H9 (cell line): Measurements from ENCODE around the gene RFX8. TPM values are rescaled to one million over a fixed set of nuclear protein-coding genes. Genes with fewer than 3 reads are reported as not detected.

Experiments
- DNase-seq: peaks from one replicate; pipeline ENCODE4 v3.0.0-alpha.2; 2017
- H2AFZ ChIP-seq: one replicate; pipeline ENCODE4 v1.6.1; 2013; ENCODE audit warnings: mild to moderate bottlenecking, low read length, control low read depth, moderate library complexity
- H2AK5ac ChIP-seq: 2 replicates; pipeline ENCODE4 v1.6.1; 2013; ENCODE audit warnings: low read length, control low read depth, mixed read lengths; ENCODE audit not compliant: insufficient read length
- H2BK120ac ChIP-seq: one replicate; pipeline ENCODE4 v1.6.1; 2013; ENCODE audit warnings: low read depth, mild to moderate bottlenecking, low read length, control low read depth, inconsistent platforms; ENCODE audit not compliant: poor library complexity, severe bottlenecking
- H2BK12ac ChIP-seq: 2 replicates; pipeline ENCODE4 v1.6.1; 2013; ENCODE audit warnings: low read length, control low read depth, mixed read lengths, low read depth; ENCODE audit not compliant: insufficient read length
- H2BK15ac ChIP-seq: 2 replicates; pipeline ENCODE4 v1.6.1; 2013; ENCODE audit warnings: low read depth, low read length, control low read depth
- H2BK20ac ChIP-seq: one replicate; pipeline ENCODE4 v1.6.1; 2013; ENCODE audit warnings: low read depth, mild to moderate bottlenecking, low read length, control low read depth, inconsistent platforms; ENCODE audit not compliant: poor library complexity, severe bottlenecking
- H2BK5ac ChIP-seq: 2 replicates; pipeline ENCODE4 v1.6.1; 2013; ENCODE audit warnings: low read length, control low read depth, mixed read lengths; ENCODE audit not compliant: insufficient read length
- H3K14ac ChIP-seq: 2 replicates; pipeline ENCODE4 v1.6.1; 2013; ENCODE audit warnings: low read length, control low read depth; ENCODE audit not compliant: insufficient read depth
- H3K18ac ChIP-seq: 2 replicates; pipeline ENCODE4 v1.6.1; 2013; ENCODE audit warnings: low read depth, mild to moderate bottlenecking, mixed read lengths, low read length, control low read depth; ENCODE audit not compliant: insufficient read length
- H3K23ac ChIP-seq: 2 replicates; pipeline ENCODE4 v1.6.1; 2013; ENCODE audit warnings: low read length, control low read depth, mixed read lengths, low read depth; ENCODE audit not compliant: insufficient read length
- H3K23me2 ChIP-seq: 2 replicates; pipeline ENCODE4 v1.6.1; 2013; ENCODE audit warnings: low read depth, mild to moderate bottlenecking, mixed read lengths, low read length, control low read depth; ENCODE audit not compliant: insufficient read length, poor library complexity, severe bottlenecking
- H3K27ac ChIP-seq: 2 replicates; pipeline ENCODE4 v1.5.1; 2013; ENCODE audit warnings: low read length, control low read depth, mixed read lengths, low read depth; ENCODE audit not compliant: insufficient read length
- H3K27me3 ChIP-seq: 2 replicates; pipeline ENCODE4 v1.6.1; 2013; ENCODE audit warnings: low read length, control low read depth, inconsistent platforms; ENCODE audit not compliant: insufficient read depth
- H3K4ac ChIP-seq: 2 replicates; pipeline ENCODE4 v1.6.1; 2013; ENCODE audit warnings: low read depth, mild to moderate bottlenecking, control low read depth, inconsistent platforms, low read length, moderate library complexity
- H3K4me1 ChIP-seq: 2 replicates; pipeline ENCODE4 v1.6.1; 2013; ENCODE audit warnings: low read length, control low read depth, inconsistent platforms; ENCODE audit not compliant: insufficient read depth
- H3K4me2 ChIP-seq: 2 replicates; pipeline ENCODE4 v1.6.1; 2013; ENCODE audit warnings: low read length, control low read depth, mixed read lengths; ENCODE audit not compliant: insufficient read length, insufficient read depth
- H3K56ac ChIP-seq: 2 replicates; pipeline ENCODE4 v1.6.1; 2013; ENCODE audit warnings: low read depth, mild to moderate bottlenecking, mixed read lengths, low read length, control low read depth; ENCODE audit not compliant: insufficient read length
- H3K79me1 ChIP-seq: 2 replicates; pipeline ENCODE4 v1.6.1; 2013; ENCODE audit warnings: low read depth, mild to moderate bottlenecking, moderate library complexity, low read length, control low read depth, inconsistent platforms; ENCODE audit not compliant: insufficient read depth, poor library complexity, severe bottlenecking
- H3K79me2 ChIP-seq: 2 replicates; pipeline ENCODE4 v1.6.1; 2013; ENCODE audit warnings: low read length, control low read depth, inconsistent platforms; ENCODE audit not compliant: insufficient read depth
- H3K9ac ChIP-seq: 2 replicates; pipeline ENCODE4 v1.6.1; 2013; ENCODE audit warnings: low read length, control low read depth, mixed read lengths; ENCODE audit not compliant: insufficient read length; ENCODE audit errors: extremely low read depth
- H3K9me3 ChIP-seq: one replicate; pipeline ENCODE4 v1.6.1; 2013; ENCODE audit warnings: low read depth, low read length, inconsistent platforms; ENCODE audit not compliant: control insufficient read depth
- H3T11ph ChIP-seq: one replicate; pipeline ENCODE4 v1.6.1; 2013; ENCODE audit warnings: mild to moderate bottlenecking, low read length, control low read depth, inconsistent platforms
- H4K20me1 ChIP-seq: one replicate; pipeline ENCODE4 v1.6.1; 2013; ENCODE audit not compliant: control insufficient read depth, insufficient read length, insufficient read depth
- H4K5ac ChIP-seq: 2 replicates; pipeline ENCODE4 v1.6.1; 2013; ENCODE audit warnings: low read depth, mild to moderate bottlenecking, mixed read lengths, low read length, control low read depth; ENCODE audit not compliant: insufficient read length
- H4K8ac ChIP-seq: replicated peaks from 2 replicates; pipeline ENCODE4 v1.6.1; 2013; ENCODE audit warnings: low read length, control low read depth, mixed read lengths, low read depth; ENCODE audit not compliant: insufficient read length
- H4K91ac ChIP-seq: 2 replicates; pipeline ENCODE4 v1.6.1; 2013; ENCODE audit warnings: low read depth, mild to moderate bottlenecking, moderate library complexity, mixed read lengths, low read length, control low read depth; ENCODE audit not compliant: insufficient read length
- H3K27ac Mint-ChIP-seq, 3 experiments: 2 replicates in 2 of 3; 3 replicates in 1 of 3; pipeline ENCODE4 v1.8.0; 2020 to 2021; ENCODE audit warnings: mixed read lengths in 3 of 3, mild to moderate bottlenecking in 1 of 3, moderate library complexity in 1 of 3
- H3K27me3 Mint-ChIP-seq: 2 replicates; pipeline ENCODE4 v1.8.0; 2021; ENCODE audit warnings: low read depth, mild to moderate bottlenecking, moderate library complexity, mixed read lengths
- H3K36me3 Mint-ChIP-seq, 3 experiments: 2 replicates in 2 of 3; 3 replicates in 1 of 3; pipeline ENCODE4 v1.8.0; 2020 to 2021; ENCODE audit warnings: low read depth in 3 of 3, mixed read lengths in 3 of 3; ENCODE audit not compliant: insufficient read depth in 1 of 3
- H3K4me1 Mint-ChIP-seq, 2 experiments: 2 replicates each; pipeline ENCODE4 v1.8.0; 2020; ENCODE audit warnings: mixed read lengths in 2 of 2
- H3K4me3 Mint-ChIP-seq, 2 experiments: 2 replicates in 1 of 2; 3 replicates in 1 of 2; pipeline ENCODE4 v1.8.0; 2020 to 2021; ENCODE audit warnings: mild to moderate bottlenecking in 2 of 2, mixed read lengths in 2 of 2, moderate library complexity in 1 of 2
- H3K9me3 Mint-ChIP-seq, 2 experiments: 2 replicates in 1 of 2; 3 replicates in 1 of 2; pipeline ENCODE4 v1.8.0; 2020; ENCODE audit warnings: mild to moderate bottlenecking in 2 of 2, mixed read lengths in 2 of 2, moderate library complexity in 1 of 2
- CTCF ChIP-seq: fragments of 200-600 bp; sonication (generic); conservative IDR thresholded peaks from 3 replicates; pipeline ENCODE4 v1.8.0; 2021; ENCODE audit warnings: antibody characterized with exemption, mild to moderate bottlenecking
- WGBS: extraction: QIAGEN DNeasy Blood & Tissue Kit; methylation state at CpG from one replicate; pipeline ENCODE4 v1.1.7; 2013; ENCODE audit warnings: missing lambda C conversion rate, low lambda C conversion rate, mixed read lengths; ENCODE audit not compliant: insufficient read length; ENCODE audit errors: extremely low coverage; 5-methylcytosine and 5-hydroxymethylcytosine counted together
- total RNA-seq: library from RNA; stranded (reverse); gene quantifications from 2 replicates; pipeline ENCODE4 v1.2.1, GENCODE V29; 2021

The RFX8 gene
- total RNA-seq, 1 experiment from 2014 or later = 0.22 TPM

- Histone ChIP-seq H4K5ac (no peak overlapping the region), H3K56ac (no peak overlapping the region), H3K14ac (no peak overlapping the region), H2AK5ac (no peak overlapping the region), H3K9ac (no peak overlapping the region), H3K4me1 (peaks cover 4% of the 10 kb centered on the region; the same call in 1 of the 2 replicates), H3K18ac (no peak overlapping the region), H2BK15ac (no peak overlapping the region), H4K20me1 (no peaks in the 10 kb centered on the region), H3K79me2 (no peaks in the 10 kb centered on the region), H3K23me2 (no peaks in the 10 kb centered on the region), H3K4ac (no peak overlapping the region), H3K27me3 (no peaks in the 10 kb centered on the region), H3K23ac (no peak overlapping the region), H2BK120ac (no peak overlapping the region), H3K4me2 (no peak overlapping the region), H2BK12ac (no peak overlapping the region), H3K9me3 (no peaks in the 10 kb centered on the region), H3K27ac (no peak overlapping the region), H2BK20ac (no peak overlapping the region), H3K79me1 (no peaks in the 10 kb centered on the region), H4K91ac (no peak overlapping the region), H2AFZ (no peak overlapping the region), H4K8ac (no peak overlapping the region), H2BK5ac (no peak overlapping the region), H3T11ph (no peak overlapping the region)
- no CpG with 5 or more reads among the region's 2 CpGs for WGBS
- no peak for DNase-seq
- Mint-ChIP-seq H3K9me3 (no peaks in the 10 kb centered on the region), H3K4me1 (peaks cover 29 to 30% of the 10 kb centered on the region in 2 experiments), H3K36me3 (no peaks in the 10 kb centered on the region), H3K27ac (no peak overlapping the region), H3K4me3 (no peak overlapping the region), H3K27me3 (peaks cover 13% of the 10 kb centered on the region)
- no peak for TF ChIP-seq CTCF
Observed at GRCh38 chr2:101478181-101479001, 3.5 kb upstream of the RFX8 start.
